ENCODE measurements around the gene BCL3. TPM values are rescaled to one million over a fixed set of nuclear protein-coding genes. Genes with fewer than 3 reads are reported as not detected.
"Not testable (repeated sequence)": the region's sequence is repeated elsewhere in the genome, so short reads cannot be mapped to it uniquely, and the experiment has no call there.

BCL3 gene
- total RNA-seq, 1 donor: 13.4 TPM

GRCh38 chr19:44714597-44715169 lies 33.8 kb upstream of the BCL3 start:
- TF ChIP-seq CTCF (IDR thresholded peaks at IDR 0.05; ENCODE audit: insufficient read depth, low read length): no peak
- no peak overlapping the region for H3K4me3 ChIP-seq (ENCODE audit: low read depth, low read length)
- DNase-seq (ENCODE audit: low read depth): no peak

DNA sequence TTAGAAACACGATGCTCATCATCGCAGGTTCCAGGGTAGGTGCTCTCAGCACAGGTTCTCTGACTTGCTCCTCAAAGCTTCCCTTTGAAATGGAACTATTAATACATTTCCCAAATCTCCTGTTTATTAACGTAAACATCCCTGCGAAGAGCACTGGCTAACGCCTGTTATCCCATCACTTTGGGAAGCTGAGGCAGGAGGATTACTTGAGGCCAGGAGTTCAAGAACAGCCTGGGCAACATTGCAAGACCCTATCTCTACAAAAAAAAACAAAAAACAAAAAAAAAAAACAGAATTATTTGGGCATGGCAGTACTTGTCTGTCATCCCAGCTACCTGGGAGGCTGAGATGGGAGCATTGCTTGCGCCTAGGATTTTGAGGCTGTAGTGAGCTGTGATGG lies 30.9 kb upstream of the BCL3 start:
- no peak for DNase-seq (ENCODE audit: low read depth)
- TF ChIP-seq CTCF (IDR thresholded peaks at IDR 0.05; ENCODE audit: insufficient read depth, low read length): no peak
- H3K4me3 ChIP-seq (ENCODE audit: low read depth, low read length): no peak overlapping the region

DNA sequence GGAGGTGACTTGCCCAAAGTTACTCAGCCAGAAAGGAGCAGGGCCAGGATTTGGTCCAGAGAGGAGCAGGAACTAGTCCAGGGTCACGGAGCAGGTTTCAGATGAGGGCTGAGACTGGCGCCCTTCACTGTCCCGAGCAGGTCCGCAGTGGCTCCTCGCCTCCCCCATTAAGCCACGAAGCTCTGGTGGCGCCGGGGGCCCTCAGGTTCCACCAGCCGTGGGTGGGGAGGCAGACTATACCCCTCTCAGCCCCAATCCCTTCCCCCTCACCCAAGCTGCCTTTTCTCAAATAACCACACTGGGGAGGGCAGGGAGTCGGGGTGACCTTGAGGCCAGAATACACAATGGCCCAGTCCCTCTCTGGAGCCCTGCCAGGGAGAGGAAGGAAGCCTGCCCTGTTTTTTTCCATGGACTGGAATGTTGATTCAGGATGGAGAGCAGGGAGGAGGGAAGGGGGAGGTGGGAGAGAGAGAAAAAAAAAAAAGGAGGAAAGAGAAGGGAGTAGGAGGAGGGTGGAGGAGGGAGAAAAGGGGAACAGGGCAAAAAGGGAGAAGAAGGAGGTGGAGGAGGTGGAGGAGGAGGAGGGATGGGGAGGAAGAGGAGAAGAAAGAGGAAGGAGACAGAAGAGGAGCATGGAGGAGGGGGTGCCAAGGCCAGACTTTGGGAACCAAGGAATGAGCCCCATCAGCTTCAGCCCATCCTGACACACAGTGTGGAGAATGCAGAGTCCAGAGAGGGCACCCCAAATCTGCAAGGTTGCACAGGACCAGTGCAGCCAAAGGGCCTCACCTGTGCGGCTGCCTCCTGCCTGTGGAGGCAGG lies 29.9 kb upstream of the BCL3 start:
- DNase-seq (ENCODE audit: low read depth): peak; percentile 89
- H3K4me3 ChIP-seq (ENCODE audit: low read depth, low read length): peak overlapping the region; percentile 35
- TF ChIP-seq CTCF (IDR thresholded peaks at IDR 0.05; ENCODE audit: insufficient read depth, low read length): no peak

GRCh38 chr19:44719262-44719701 lies 29.2 kb upstream of the BCL3 start:
- TF ChIP-seq CTCF (IDR thresholded peaks at IDR 0.05; ENCODE audit: insufficient read depth, low read length): no peak
- H3K4me3 ChIP-seq (ENCODE audit: low read depth, low read length): no peak overlapping the region
- no peak for DNase-seq (ENCODE audit: low read depth)

DNA sequence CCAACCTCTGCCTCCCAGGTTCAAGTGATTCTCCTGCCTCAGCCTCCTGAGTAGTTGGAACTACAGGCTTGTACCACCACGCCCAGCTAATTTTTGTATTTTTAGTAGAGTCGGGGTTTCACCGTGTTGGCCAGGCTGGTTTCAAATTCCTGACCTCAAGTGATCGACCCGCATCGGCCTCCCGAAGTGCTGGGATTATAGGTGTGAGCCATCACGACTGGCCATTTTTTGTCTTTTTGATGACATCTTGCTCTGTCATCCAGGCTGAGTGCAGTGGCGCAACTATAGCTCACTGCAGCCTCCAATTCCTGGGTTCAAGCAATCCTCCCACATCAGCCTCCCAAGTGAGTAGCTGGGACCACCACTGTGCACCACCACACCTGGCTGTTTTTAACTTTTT lies 28.1 kb upstream of the BCL3 start:
- DNase-seq (ENCODE audit: low read depth); H3K4me3 ChIP-seq (ENCODE audit: low read depth, low read length): not testable (repeated sequence)

DNA sequence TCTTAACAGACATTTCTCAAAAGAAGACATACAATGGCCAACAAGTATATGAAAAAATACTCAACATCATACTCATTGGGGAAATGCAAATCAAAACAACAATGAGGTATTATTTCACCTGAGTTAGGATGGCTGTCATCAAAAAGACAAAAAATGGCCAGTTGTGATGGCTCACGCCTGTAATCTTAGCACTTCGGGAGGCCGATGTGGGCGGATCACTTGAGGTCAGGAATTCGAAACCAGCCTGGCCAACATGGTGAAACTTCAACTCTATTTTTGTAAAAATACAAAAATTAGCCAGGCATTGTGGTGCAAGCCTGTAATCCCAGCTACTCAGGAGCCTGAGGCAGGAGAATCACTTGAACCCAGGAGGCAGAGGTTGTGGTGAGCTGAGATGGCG lies 27.6 kb upstream of the BCL3 start:
- no peak overlapping the region for H3K4me3 ChIP-seq (ENCODE audit: low read depth, low read length)
- TF ChIP-seq CTCF (IDR thresholded peaks at IDR 0.05; ENCODE audit: insufficient read depth, low read length): no peak

DNA sequence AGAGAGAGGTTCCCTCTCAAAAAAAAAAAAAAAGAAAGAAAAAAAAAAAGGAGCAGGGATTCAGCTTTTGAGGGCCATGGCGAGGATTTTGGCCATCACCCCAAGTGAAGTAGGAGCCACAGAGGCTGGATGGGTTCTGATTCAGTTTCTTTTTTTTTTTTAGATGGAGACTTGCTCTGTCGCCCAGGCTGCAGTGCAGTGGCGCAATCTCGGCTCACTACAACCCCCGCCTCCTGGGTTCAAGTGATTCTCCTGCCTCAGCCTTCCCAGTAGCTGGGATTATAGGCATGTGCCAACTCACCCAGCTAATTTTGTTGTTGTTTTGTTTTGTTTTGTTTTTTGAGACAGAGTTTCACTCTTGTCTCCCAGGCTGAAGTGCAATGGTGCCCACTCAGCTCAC lies 27.1 kb upstream of the BCL3 start:
- not testable (repeated sequence) for DNase-seq (ENCODE audit: low read depth); H3K4me3 ChIP-seq (ENCODE audit: low read depth, low read length)

More for the DNA sequence above, 27.6 kb upstream of the BCL3 start:
- peak; percentile 37 for DNase-seq (ENCODE audit: low read depth)
